Ecto neural progenitor cell (in vitro differentiated cells): ENCODE measurements around the gene IGSF3.
"Not testable (repeated sequence)": the region's sequence is repeated elsewhere in the genome, so short reads cannot be mapped to it uniquely, and the experiment has no call there.

ENCODE experiments used
- DNase-seq: peaks from one replicate; pipeline ENCODE4 v3.0.0-alpha.2; 2018; ENCODE audit warnings: low spot score

Gene IGSF3

GRCh38 chr1:116577759-116578314, 89.7 kb downstream of the IGSF3 start:
- DNase-seq = no peak

- DNase-seq = peak; percentile 61
These were observed 92.8 kb downstream of the IGSF3 start for GRCh38 chr1:116574581-116575291.

GRCh38 chr1:116573431-116574095, 94.0 kb downstream of the IGSF3 start:
- DNase-seq = no peak

GRCh38 chr1:116572771-116573430, 94.6 kb downstream of the IGSF3 start:
- DNase-seq = no peak

- DNase-seq = no peak
These were observed 95.4 kb downstream of the IGSF3 start for GRCh38 chr1:116572099-116572498.

- DNase-seq = no peak
These were observed 96.2 kb downstream of the IGSF3 start for GRCh38 chr1:116571215-116571919.

GRCh38 chr1:116570358-116571214, 96.9 kb downstream of the IGSF3 start, which contains the start of gene CD58:
CD58 (minus strand) TSS chr1:116571026; CDS start chr1:116570972, 54 bp downstream.
- peak; percentile 90 for DNase-seq

- no peak for DNase-seq
These were observed 97.7 kb downstream of the IGSF3 start for GRCh38 chr1:116569776-116570357.

GRCh38 chr1:116569381-116569670, 98.2 kb downstream of the IGSF3 start:
- no peak for DNase-seq

GRCh38 chr1:116568662-116569380, 98.7 kb downstream of the IGSF3 start:
- no peak for DNase-seq

- DNase-seq = no peak
These were observed 99.5 kb downstream of the IGSF3 start for GRCh38 chr1:116567790-116568661.

GRCh38 chr1:116565222-116565621, 102.3 kb downstream of the IGSF3 start:
- no peak for DNase-seq

GRCh38 chr1:116564426-116564825, 103.1 kb downstream of the IGSF3 start:
- no peak for DNase-seq

GRCh38 chr1:116562465-116562864, 105.1 kb downstream of the IGSF3 start:
- not testable (repeated sequence) for DNase-seq

- DNase-seq = no peak
These were observed 106.0 kb downstream of the IGSF3 start for GRCh38 chr1:116561563-116561962.

GRCh38 chr1:116560704-116561490, 106.6 kb downstream of the IGSF3 start:
- no peak for DNase-seq

GRCh38 chr1:116559304-116559761, 108.2 kb downstream of the IGSF3 start:
- no peak for DNase-seq

- no peak for DNase-seq
These were observed 109.0 kb downstream of the IGSF3 start for GRCh38 chr1:116558571-116558970.
